Inferior parietal cortex (tissue), 1 donor: ENCODE measurements around the gene OTOP2.

ENCODE experiments used
- DNase-seq: peaks from one replicate; pipeline ENCODE4 v3.0.0-alpha.2; 2016; ENCODE audit errors: extremely low spot score

OTOP2 gene

GRCh38 chr17:74923538-74924249 is 379 bp upstream of the OTOP2 start:
- peak; percentile 32 for DNase-seq

- no peak for DNase-seq
Measured at GRCh38 chr17:74925242-74925641, 1.2 kb downstream of the OTOP2 start.

- DNase-seq: no peak
Measured at GRCh38 chr17:74928786-74929185, 4.7 kb downstream of the OTOP2 start.

GRCh38 chr17:74930535-74931036 is 6.5 kb downstream of the OTOP2 start:
- no peak for DNase-seq

GRCh38 chr17:74935048-74935447 is 11.0 kb downstream of the OTOP2 start:
- no peak for DNase-seq

GRCh38 chr17:74935585-74936469 is 11.8 kb downstream of the OTOP2 start, which contains the start of gene OTOP3:
Gene OTOP3, plus strand, starts transcription at chr17:74935898. Its CDS starts 24 bp downstream, at chr17:74935922.
- DNase-seq: no peak

- no peak for DNase-seq
Measured at GRCh38 chr17:74936470-74936799, 12.4 kb downstream of the OTOP2 start.

GRCh38 chr17:74937064-74938051 is 13.3 kb downstream of the OTOP2 start:
- no peak for DNase-seq

- DNase-seq: no peak
Measured at GRCh38 chr17:74938194-74938950, 14.3 kb downstream of the OTOP2 start.

- no peak for DNase-seq
Measured at GRCh38 chr17:74939534-74939933, 15.5 kb downstream of the OTOP2 start.

- no peak for DNase-seq
Measured at GRCh38 chr17:74941128-74941725, 17.2 kb downstream of the OTOP2 start.

- DNase-seq: no peak
Measured at GRCh38 chr17:74943808-74944522, 19.9 kb downstream of the OTOP2 start.

GRCh38 chr17:74945543-74945942 is 21.5 kb downstream of the OTOP2 start:
- DNase-seq: no peak

GRCh38 chr17:74946641-74947040 is 22.6 kb downstream of the OTOP2 start:
- DNase-seq: no peak

- no peak for DNase-seq
Measured at GRCh38 chr17:74947041-74947754, 23.1 kb downstream of the OTOP2 start.

GRCh38 chr17:74949455-74950115 is 25.5 kb downstream of the OTOP2 start:
- DNase-seq: no peak

- no peak for DNase-seq
Measured at GRCh38 chr17:74950207-74950606, 26.1 kb downstream of the OTOP2 start.

- DNase-seq: no peak
Measured at GRCh38 chr17:74951065-74951464, 27.0 kb downstream of the OTOP2 start.
